ENCODE results near the gene TMIGD3. TPM values are rescaled to one million over a fixed set of nuclear protein-coding genes. Genes with fewer than 3 reads are reported as not detected.

The TMIGD3 gene
- total RNA-seq, 1 experiment from 2014 or later, result not detected

- ATAC-seq (no peak), DNase-seq (ENCODE audit: low read depth, low spot score) (no peak)
- Histone ChIP-seq H3K27me3 (ENCODE audit: control insufficient read depth, insufficient read depth, low read length) (no peaks in the 10 kb centered on the region), H3K27ac (ENCODE audit: low read length) (no peak overlapping the region), H3K4me1 (ENCODE audit: control insufficient read depth, insufficient read depth, low read length) (no peaks in the 10 kb centered on the region), H3K9me3 (ENCODE audit: control insufficient read depth, insufficient read depth, low read depth, low read length) (no peaks in the 10 kb centered on the region), H3K4me3 (ENCODE audit: low read depth in 2 of 2, low read length in 2 of 2) (no peak overlapping the region), H3K36me3 (ENCODE audit: control insufficient read depth, insufficient read depth, low read length) (peaks cover 17% of the 10 kb centered on the region)
- no TSS peak for BruUV-seq (replicated peaks)
- CTCF ChIA-PET, result no interaction called here
- intact Hi-C loops (cut with micrococcal nuclease; ENCODE audit: unreplicated experiment) (no loop called here), in situ Hi-C loops (cut with HindIII; ENCODE audit: low pct_unique_long_range_greater_than_20kb, low sequenced_read_pairs) (no loop called here)
- TF ChIP-seq TCF7L2 (IDR thresholded peaks at IDR 0.05; ENCODE audit: low read depth, low read length) (no peak), SIN3A (IDR thresholded peaks at IDR 0.05; ENCODE audit: borderline replicate concordance, insufficient read depth, low read depth, low read length) (no peak), POLR2AphosphoS5 (IDR thresholded peaks at IDR 0.05; ENCODE audit: low read depth, low read length) (no peak), REST (IDR thresholded peaks at IDR 0.05; ENCODE audit: insufficient read depth in 1 of 2, low read depth in 2 of 2, low read length in 1 of 2) (no peak), CTCF (IDR thresholded peaks at IDR 0.05) (no peak)
- POLR2A ChIA-PET, result no interaction called here
Observed at GRCh38 chr1:111462370-111463028, 40.9 kb downstream of the TMIGD3 start.

GRCh38 chr1:111461765-111462164 lies 41.7 kb downstream of the TMIGD3 start:
- ChIA-PET CTCF (no interaction called here), POLR2A (no interaction called here)
- no peak for ATAC-seq
- no peak for DNase-seq (ENCODE audit: low read depth, low spot score)
- Histone ChIP-seq H3K36me3 (ENCODE audit: control insufficient read depth, insufficient read depth, low read length) (peaks cover 21% of the 10 kb centered on the region), H3K4me1 (ENCODE audit: control insufficient read depth, insufficient read depth, low read length) (no peaks in the 10 kb centered on the region), H3K27ac (ENCODE audit: low read length) (no peak overlapping the region), H3K9me3 (ENCODE audit: control insufficient read depth, insufficient read depth, low read depth, low read length) (no peaks in the 10 kb centered on the region), H3K4me3 (ENCODE audit: low read depth in 2 of 2, low read length in 2 of 2) (no peak overlapping the region), H3K27me3 (ENCODE audit: control insufficient read depth, insufficient read depth, low read length) (no peaks in the 10 kb centered on the region)
- no TSS peak for BruUV-seq (replicated peaks)
- in situ Hi-C loops (cut with HindIII; ENCODE audit: low pct_unique_long_range_greater_than_20kb, low sequenced_read_pairs), result no loop called here
- TF ChIP-seq CTCF (IDR thresholded peaks at IDR 0.05), result no peak
- TF ChIP-seq SIN3A (IDR thresholded peaks at IDR 0.05; ENCODE audit: borderline replicate concordance, insufficient read depth, low read depth, low read length), result no peak
- no peak for TF ChIP-seq REST (IDR thresholded peaks at IDR 0.05; ENCODE audit: insufficient read depth in 1 of 2, low read depth in 2 of 2, low read length in 1 of 2)
- intact Hi-C loops (cut with micrococcal nuclease; ENCODE audit: unreplicated experiment), result no loop called here
